Ovary (tissue), 9 donors: ENCODE measurements around the gene CDX1. TPM values are rescaled to one million over a fixed set of nuclear protein-coding genes. Genes with fewer than 3 reads are reported as not detected.
A peak's percentile ranks its signal among the peaks of the same experiment; 100 is the strongest.

Source experiments
- DNase-seq, 5 donors: peaks; one replicate each; pipeline ENCODE4 v3.0.0-alpha.2; 2019 to 2020
- H3K27ac ChIP-seq, 2 donors: fragments of 200-600 bp; one replicate each; pipeline versions ENCODE4 v1.5.1 to v1.8.0; 2019 to 2022
- H3K27me3 ChIP-seq: fragments of 200-600 bp; one replicate; pipeline ENCODE4 v1.8.0; 2022
- H3K36me3 ChIP-seq: fragments of 200-600 bp; sonication (generic); one replicate; pipeline ENCODE4 v1.5.1; 2019
- H3K4me1 ChIP-seq: one replicate; pipeline ENCODE4 v1.8.1; 2013; ENCODE audit warnings: mild to moderate bottlenecking, moderate library complexity; ENCODE audit not compliant: insufficient read depth
- H3K4me3 ChIP-seq: fragments of 200-600 bp; sonication (generic); one replicate; pipeline ENCODE4 v1.5.1; 2017
- H3K9me3 ChIP-seq, 2 donors: fragments of 200-600 bp in 1 of 2; sonication (generic) in 1 of 2; one replicate each; pipeline versions ENCODE4 v1.5.1 to v1.8.1; 2013 to 2019; ENCODE audit warnings: mild to moderate bottlenecking in 1 of 2, moderate library complexity in 1 of 2
- CTCF ChIP-seq, 3 donors: fragments of 450-650 bp in 2 of 3; fragments of 200-600 bp in 1 of 3; IDR thresholded peaks; one replicate each; pipeline versions ENCODE4 v1.5.1 to v1.8.0; 2016 to 2022; ENCODE audit warnings: antibody characterized with exemption in 3 of 3, mild to moderate bottlenecking in 1 of 3
- EP300 ChIP-seq: sonication (generic); formaldehyde crosslinking; IDR thresholded peaks from one replicate; pipeline ENCODE4 v1.6.1; 2017; ENCODE audit warnings: antibody characterized with exemption
- POLR2A ChIP-seq: fragments of 450-650 bp; IDR thresholded peaks from one replicate; pipeline ENCODE4 v1.6.1; 2017; ENCODE audit warnings: antibody characterized with exemption, mild to moderate bottlenecking, moderate library complexity
- WGBS, 3 donors: extraction: QIAGEN DNeasy Blood & Tissue Kit in 1 of 3; methylation state at CpG; one replicate each; pipeline versions ENCODE4 v1.1.5 to v1.1.7; 2013 to 2017; 5-methylcytosine and 5-hydroxymethylcytosine counted together
- intact Hi-C, 4 donors: fragments of 100-400 bp; cut with DNase I; formaldehyde crosslinking; loops; one replicate each; pipeline versions ENCODE4 v1.11.0 to v1.15.1; 2022 to 2023
- polyA plus RNA-seq, 2 donors: library from polyadenylated mRNA; stranded (reverse); fragments of 200-250 nt in 1 of 2; fragments of 350-450 nt in 1 of 2; fragmentation: Illumina TruSeq in 1 of 2; extraction: RNeasy Lipid Tissue Mini Kit (QIAGEN cat#74804) in 1 of 2; gene quantifications; one replicate each; pipeline ENCODE4 v1.2.3, GENCODE V29; 2013 to 2014
- total RNA-seq, 7 donors: library from RNA; depleted of rRNA in 2 of 7; stranded (reverse); fragments of >200 nt in 2 of 7; fragmentation: NEBNext Ultra II Directional in 3 of 7; extraction: Animal tissue kit (Norgen Biotek cat#: 25700) in 3 of 7; gene quantifications; one replicate each; pipeline versions ENCODE4 v1.1.0 to v1.2.4, GENCODE V29; 2016 to 2023
- donor health status: DM: no; HTN: no; CAD: no; lungs with moderate emphysema.
- donor health status: DM: no; HTN: no; CAD: no.
- donor health status: Bipolar disorder and iron deficiency.
- donor health status: DM: yes; HTN: yes; CAD: no.
- donor health status: DM: no; HTN: no; CAD: no.
- donor health status: DM: yes; HTN: yes; CAD: no.

Gene CDX1
- total and polyA plus RNA-seq, 9 donors: 0.18 to 1.4 (median 0.58) TPM

- TF ChIP-seq POLR2A: no peak
- no peak for TF ChIP-seq EP300
- no peak for TF ChIP-seq CTCF (IDR thresholded peaks at IDR 0.05)
- peak in 1 of 5 donors; percentile 33 for DNase-seq
- Histone ChIP-seq H3K27me3 (no peaks in the 10 kb centered on the region), H3K4me1 (peaks cover 47% of the 10 kb centered on the region), H3K4me3 (no peak overlapping the region), H3K9me3 (no peaks in the 10 kb centered on the region), H3K27ac (peak overlapping the region; percentile 92), H3K36me3 (no peaks in the 10 kb centered on the region)
- intact Hi-C loops: loop anchor here in 3 of 4 donors (10.0 kb wide), 3 partner anchors 219 to 309 kb away; partner anchors contain the start of genes RPS14 (in 1 of the 3) and TCOF1 (in 1 of the 3)
- WGBS, 3 donors: 77 to 81% (median 80%) methylated on average over 21 of the region's 21 CpGs
Measured at GRCh38 chr5:150135557-150136304, 30.8 kb upstream of the CDX1 start.

- Histone ChIP-seq H3K4me3 (no peak overlapping the region), H3K27me3 (no peaks in the 10 kb centered on the region), H3K9me3 (no peaks in the 10 kb centered on the region), H3K27ac (peak overlapping the region; percentile 92), H3K36me3 (no peaks in the 10 kb centered on the region), H3K4me1 (peaks cover 54% of the 10 kb centered on the region)
- DNase-seq: no peak
- intact Hi-C loops: loop anchor here in 3 of 4 donors (10.0 kb wide), 3 partner anchors 218 to 308 kb away; partner anchors contain the start of genes RPS14 (in 1 of the 3) and TCOF1 (in 1 of the 3)
- 70 to 73% (median 71%) methylated on average over 16 of the region's 16 CpGs for WGBS, 3 donors
- TF ChIP-seq CTCF (IDR thresholded peaks at IDR 0.05) (no peak), POLR2A (no peak), EP300 (no peak)
Measured at GRCh38 chr5:150136305-150137167, 30.0 kb upstream of the CDX1 start.

GRCh38 chr5:150137168-150137957 lies 29.2 kb upstream of the CDX1 start:
- no peak overlapping the region for H3K4me3 ChIP-seq
- peak overlapping the region; percentile 92 for H3K27ac ChIP-seq
- H3K36me3 ChIP-seq: no peaks in the 10 kb centered on the region
- TF ChIP-seq EP300: no peak
- TF ChIP-seq CTCF (IDR thresholded peaks at IDR 0.05): no peak
- no peak for TF ChIP-seq POLR2A
- no peaks in the 10 kb centered on the region for H3K27me3 ChIP-seq
- intact Hi-C loops: loop anchor here in 3 of 4 donors (10.0 kb wide), 3 partner anchors 217 to 307 kb away; partner anchors contain the start of genes RPS14 (in 1 of the 3) and TCOF1 (in 1 of the 3)
- DNase-seq: peak in 1 of 5 donors; percentile 41
- no peaks in the 10 kb centered on the region for H3K9me3 ChIP-seq
- 13 to 23% (median 22%) methylated on average over 12 of the region's 12 CpGs for WGBS, 3 donors
- H3K4me1 ChIP-seq: peaks cover 59% of the 10 kb centered on the region
